Effector memory CD4-positive, alpha-beta T cell (primary cell): ENCODE results near the gene SLC25A44.

ENCODE experiments used
- DNase-seq, 3 donors: peaks; one replicate each; pipeline ENCODE4 v3.0.0-alpha.2; 2020
- H3K27ac ChIP-seq: 2 replicates; pipeline ENCODE4 v1.7.0; 2013; ENCODE audit warnings: mild to moderate bottlenecking, low read length, moderate library complexity; ENCODE audit not compliant: insufficient read depth, poor library complexity, severe bottlenecking
- H3K27me3 ChIP-seq: replicated peaks from 2 replicates; pipeline ENCODE4 v1.7.0; 2013; ENCODE audit warnings: mild to moderate bottlenecking, low read length; ENCODE audit not compliant: insufficient read depth, control insufficient read depth, poor library complexity, severe bottlenecking
- H3K36me3 ChIP-seq: 2 replicates; pipeline ENCODE4 v1.7.0; 2013; ENCODE audit warnings: mild to moderate bottlenecking, low read length, moderate library complexity; ENCODE audit not compliant: control insufficient read depth, insufficient read depth
- H3K4me1 ChIP-seq: 2 replicates; pipeline ENCODE4 v1.7.0; 2013; ENCODE audit warnings: low read length, mild to moderate bottlenecking; ENCODE audit not compliant: control insufficient read depth, insufficient read depth, poor library complexity, severe bottlenecking
- H3K4me3 ChIP-seq: 2 replicates; pipeline ENCODE4 v1.7.0; 2013; ENCODE audit warnings: low read length, low read depth, mild to moderate bottlenecking; ENCODE audit not compliant: insufficient read depth, poor library complexity, severe bottlenecking
- H3K9me3 ChIP-seq: 2 replicates; pipeline ENCODE4 v1.7.0; 2013; ENCODE audit warnings: mild to moderate bottlenecking, low read length, moderate library complexity; ENCODE audit not compliant: control insufficient read depth

SLC25A44 gene

GRCh38 chr1:156258859-156259258 lies 65.0 kb downstream of the SLC25A44 start:
- Histone ChIP-seq H3K4me3 (no peak overlapping the region), H3K4me1 (no peaks in the 10 kb centered on the region), H3K27me3 (no peaks in the 10 kb centered on the region), H3K9me3 (no peaks in the 10 kb centered on the region), H3K27ac (no peak overlapping the region), H3K36me3 (peaks cover 73% of the 10 kb centered on the region)
- no peak for DNase-seq

- Histone ChIP-seq H3K9me3 (no peaks in the 10 kb centered on the region), H3K4me3 (no peak overlapping the region), H3K36me3 (peaks cover 71% of the 10 kb centered on the region), H3K27ac (peak overlapping the region; percentile 3), H3K27me3 (no peaks in the 10 kb centered on the region), H3K4me1 (no peaks in the 10 kb centered on the region)
- DNase-seq: no peak
Measured at GRCh38 chr1:156259805-156260204, 65.9 kb downstream of the SLC25A44 start.

GRCh38 chr1:156260896-156261295 lies 67.0 kb downstream of the SLC25A44 start:
- DNase-seq: no peak
- peaks cover 78% of the 10 kb centered on the region for H3K36me3 ChIP-seq
- no peaks in the 10 kb centered on the region for H3K4me1 ChIP-seq
- H3K27me3 ChIP-seq: no peaks in the 10 kb centered on the region
- no peaks in the 10 kb centered on the region for H3K9me3 ChIP-seq
- H3K4me3 ChIP-seq: no peak overlapping the region
- H3K27ac ChIP-seq: no peak overlapping the region
